ENCODE measurements around the gene HES5. TPM values are rescaled to one million over a fixed set of nuclear protein-coding genes. Genes with fewer than 3 reads are reported as not detected.

Gene HES5, protein sequence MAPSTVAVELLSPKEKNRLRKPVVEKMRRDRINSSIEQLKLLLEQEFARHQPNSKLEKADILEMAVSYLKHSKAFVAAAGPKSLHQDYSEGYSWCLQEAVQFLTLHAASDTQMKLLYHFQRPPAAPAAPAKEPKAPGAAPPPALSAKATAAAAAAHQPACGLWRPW
- total RNA-seq, result 65.1 TPM

DNA sequence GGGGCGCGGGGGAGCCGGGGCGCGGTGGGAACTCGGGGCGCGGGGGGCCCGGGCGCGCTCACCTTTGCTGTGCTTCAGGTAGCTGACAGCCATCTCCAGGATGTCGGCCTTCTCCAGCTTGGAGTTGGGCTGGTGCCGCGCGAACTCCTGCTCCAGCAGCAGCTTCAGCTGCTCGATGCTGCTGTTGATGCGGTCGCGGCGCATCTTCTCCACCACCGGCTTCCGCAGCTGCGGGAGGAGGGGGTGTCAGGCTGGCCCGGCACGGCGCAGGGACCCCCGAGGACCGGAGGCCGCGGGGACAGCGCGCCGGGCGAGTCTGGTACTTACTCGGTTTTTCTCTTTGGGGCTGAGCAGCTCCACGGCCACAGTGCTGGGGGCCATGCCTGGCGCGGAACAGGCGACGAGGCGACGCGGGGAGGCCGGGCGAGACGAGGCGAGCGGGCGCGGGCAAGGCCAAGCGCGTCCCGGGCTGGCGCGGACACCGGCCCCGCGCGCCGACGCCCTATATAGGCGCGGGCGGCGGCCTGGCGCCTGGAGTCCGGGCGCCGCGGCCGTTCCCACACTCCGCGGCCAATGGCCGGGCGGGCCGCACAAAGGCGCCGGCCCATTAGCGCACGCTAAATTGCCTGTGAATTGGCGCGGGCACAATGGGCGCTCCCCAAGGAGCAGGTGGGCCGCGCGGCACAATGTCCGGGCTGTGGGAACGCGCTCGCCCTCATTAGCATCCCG is at the start of gene HES5:
Gene HES5 (minus strand): TSS at position 480 of the 729 bp plus-strand sequence. CDS start 99 bp downstream, at position 381.

DNA sequence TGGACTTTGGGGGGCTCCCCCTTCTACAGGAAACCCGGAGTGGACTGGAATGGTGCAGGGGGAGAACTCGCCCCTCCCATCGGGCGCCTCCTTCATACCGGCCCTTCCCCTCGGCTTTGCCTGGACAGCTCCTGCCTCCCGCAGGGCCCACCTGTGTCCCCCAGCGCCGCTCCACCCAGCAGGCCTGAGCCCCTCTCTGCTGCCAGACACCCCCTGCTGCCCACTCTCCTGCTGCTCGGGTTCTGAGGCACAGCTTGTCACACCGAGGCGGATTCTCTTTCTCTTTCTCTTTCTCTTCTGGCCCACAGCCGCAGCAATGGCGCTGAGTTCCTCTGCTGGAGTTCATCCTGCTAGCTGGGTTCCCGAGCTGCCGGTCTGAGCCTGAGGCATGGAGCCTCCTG is 26.2 kb upstream of the HES5 start, which contains the start of gene TNFRSF14:
Gene TNFRSF14 (plus strand): TSS at position 95 of the 401 bp plus-strand sequence. CDS start 294 bp downstream, at position 389.

DNA sequence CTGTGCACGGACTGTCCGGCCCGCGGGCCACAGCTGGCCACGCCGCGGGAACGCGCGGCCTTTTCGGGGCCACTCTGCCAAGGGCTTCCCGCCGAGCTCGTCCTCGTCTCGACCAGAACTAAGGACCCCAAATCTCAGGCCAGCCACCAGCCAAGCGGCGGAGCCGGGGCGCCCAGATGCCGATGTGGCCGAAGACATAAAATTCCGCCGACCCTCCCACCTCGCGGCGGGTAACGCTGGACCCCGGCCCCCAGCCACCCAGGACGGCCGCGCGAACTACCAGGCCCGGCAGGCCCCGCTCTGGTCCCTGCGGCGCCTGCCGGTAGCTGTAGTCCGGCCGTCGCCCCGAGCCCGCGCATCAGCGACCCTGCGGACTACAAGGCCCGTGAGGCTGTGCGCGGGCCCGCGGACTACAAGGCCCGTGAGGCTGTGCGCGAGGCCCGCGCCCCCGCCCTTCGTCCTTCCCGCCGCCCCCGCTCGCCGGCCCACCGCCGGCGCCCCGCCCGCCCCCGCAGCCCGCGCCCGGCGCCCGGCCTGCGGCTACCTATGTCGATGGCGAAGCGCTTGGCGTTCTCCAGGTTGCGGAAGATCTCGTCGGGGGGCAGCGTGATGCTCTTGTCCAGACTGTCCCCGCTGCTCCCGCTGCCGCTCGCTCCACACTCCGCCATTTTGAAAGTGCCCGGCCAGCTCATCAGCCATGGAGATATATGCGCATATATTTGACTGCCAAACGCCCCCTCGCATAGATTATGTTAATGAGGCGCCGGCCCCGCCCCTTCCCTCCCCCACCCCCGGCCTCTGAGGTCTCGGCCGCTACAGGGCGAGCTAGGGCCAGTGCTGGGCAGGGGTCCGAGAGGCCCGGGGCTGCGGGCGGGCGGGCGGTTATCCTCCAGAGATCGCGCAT is 3.9 kb downstream of the HES5 start, which contains the start of gene PANK4:
Gene PANK4 (minus strand): TSS at position 677 of the 904 bp plus-strand sequence. CDS start 9 bp downstream, at position 668.

Other genes with a start within 250 kb of the HES5 start
- gene MORN1, start 138.7 kb downstream of the HES5 start, total RNA-seq, result 35.4 TPM
- gene RER1, start 138.4 kb downstream of the HES5 start, total RNA-seq, result 62.9 TPM
- gene PEX10, start 117.7 kb downstream of the HES5 start, total RNA-seq, result 32.0 TPM
- gene PLCH2, start 54.0 kb downstream of the HES5 start, total RNA-seq, result 84.1 TPM
- 61.7 TPM for gene PANK4, start 3.7 kb downstream of the HES5 start, total RNA-seq
- gene TNFRSF14, start 26.1 kb upstream of the HES5 start, total RNA-seq, result 50.0 TPM
- 17.4 TPM for gene PRXL2B, start 56.5 kb upstream of the HES5 start, total RNA-seq
- gene MMEL1, start 102.8 kb upstream of the HES5 start, total RNA-seq, result 2.4 TPM

All from camera-type eye (tissue), 1 donor.